Hepatocyte (in vitro differentiated cells): ENCODE results near the gene KCNQ1. TPM values are rescaled to one million over a fixed set of nuclear protein-coding genes. Genes with fewer than 3 reads are reported as not detected.

Experiments used
- DNase-seq: peaks from one replicate; pipeline ENCODE4 v3.0.0-alpha.2; 2016; ENCODE audit warnings: low spot score
- H2AFZ ChIP-seq: fragments of 200-600 bp; sonication (generic); 2 replicates; pipeline ENCODE4 v1.6.0; 2016; ENCODE audit warnings: antibody characterized with exemption, mild to moderate bottlenecking
- H3K27ac ChIP-seq: fragments of 200-600 bp; sonication (generic); 2 replicates; pipeline ENCODE4 v1.5.1; 2016; ENCODE audit warnings: mild to moderate bottlenecking
- H3K27me3 ChIP-seq: fragments of 200-600 bp; sonication (generic); 2 replicates; pipeline ENCODE4 v1.6.1; 2016
- H3K36me3 ChIP-seq: fragments of 200-600 bp; sonication (generic); replicated peaks from 2 replicates; pipeline ENCODE4 v1.5.1; 2016; ENCODE audit warnings: low read depth; ENCODE audit not compliant: insufficient read depth
- H3K4me1 ChIP-seq: fragments of 200-600 bp; sonication (generic); 2 replicates; pipeline ENCODE4 v1.5.1; 2016; ENCODE audit warnings: mild to moderate bottlenecking, moderate library complexity; ENCODE audit not compliant: insufficient read depth
- H3K4me2 ChIP-seq: fragments of 200-600 bp; sonication (generic); 2 replicates; pipeline ENCODE4 v1.6.0; 2016
- H3K4me3 ChIP-seq: fragments of 200-600 bp; sonication (generic); 2 replicates; pipeline ENCODE4 v1.5.1; 2016; ENCODE audit warnings: mild to moderate bottlenecking
- H3K79me2 ChIP-seq: fragments of 200-600 bp; sonication (generic); 2 replicates; pipeline ENCODE4 v1.6.0; 2017; ENCODE audit warnings: mild to moderate bottlenecking
- H3K9me2 ChIP-seq: fragments of 200-600 bp; sonication (generic); replicated peaks from 2 replicates; pipeline ENCODE4 v1.6.0; 2017; ENCODE audit warnings: mild to moderate bottlenecking; ENCODE audit not compliant: insufficient read depth
- H3K9me3 ChIP-seq: fragments of 200-600 bp; sonication (generic); 2 replicates; pipeline ENCODE4 v1.5.1; 2016; ENCODE audit warnings: low read depth, mild to moderate bottlenecking
- H4K20me1 ChIP-seq: fragments of 200-600 bp; sonication (generic); 2 replicates; pipeline ENCODE4 v1.6.0; 2016; ENCODE audit warnings: mild to moderate bottlenecking; ENCODE audit not compliant: insufficient read depth, poor library complexity, severe bottlenecking
- CTCF ChIP-seq: fragments of 200-600 bp; sonication (generic); IDR thresholded peaks from 2 replicates; pipeline ENCODE4 v1.5.1; 2016; ENCODE audit warnings: antibody characterized with exemption, mild to moderate bottlenecking; ENCODE audit not compliant: poor library complexity
- EZH2 ChIP-seq: fragments of 200-600 bp; sonication (generic); IDR thresholded peaks from 2 replicates; pipeline ENCODE4 v1.6.1; 2016; ENCODE audit warnings: antibody characterized with exemption, mild to moderate bottlenecking, borderline replicate concordance
- EZH2phosphoT487 ChIP-seq: fragments of 200-600 bp; sonication (generic); IDR thresholded peaks from one replicate; pipeline ENCODE4 v1.6.1; 2018; ENCODE audit warnings: antibody characterized with exemption, mild to moderate bottlenecking, low read depth, moderate library complexity; ENCODE audit not compliant: unreplicated experiment, severe bottlenecking
- WGBS: methylation state at CpG from one replicate; pipeline ENCODE4 v1.1.6; 2016; ENCODE audit warnings: low lambda C conversion rate; ENCODE audit errors: missing lambda C conversion rate; 5-methylcytosine and 5-hydroxymethylcytosine counted together
- polyA plus RNA-seq: library from polyadenylated mRNA; unstranded; fragments of >200 nt; fragmentation: Nextera tagmentation; extraction: Ambion mirVana; gene quantifications from 2 replicates; pipeline ENCODE4 v1.2.1, GENCODE V29; 2016
- total RNA-seq: library from RNA; depleted of rRNA; stranded (reverse); fragments of >200 nt; gene quantifications from 2 replicates; pipeline ENCODE4 v1.2.3, GENCODE V29; 2014

Gene KCNQ1
- total and polyA plus RNA-seq, 2 experiments from 2014 or later: 1.8 to 6.4 TPM

- H3K9me3 ChIP-seq: no peaks in the 10 kb centered on the region
- peaks cover 34% of the 10 kb centered on the region for H3K4me1 ChIP-seq
- H3K36me3 ChIP-seq: no peaks in the 10 kb centered on the region
- no peaks in the 10 kb centered on the region for H3K9me2 ChIP-seq
- H3K4me2 ChIP-seq: no peak overlapping the region
- H4K20me1 ChIP-seq: no peaks in the 10 kb centered on the region
- no peak overlapping the region for H3K4me3 ChIP-seq
- 91% methylated on average over 24 of the region's 24 CpGs for WGBS
- TF ChIP-seq EZH2: no peak
- no peak for TF ChIP-seq CTCF
- no peak for TF ChIP-seq EZH2phosphoT487
- H2AFZ ChIP-seq: no peak overlapping the region
- no peak for DNase-seq
- no peak overlapping the region for H3K27ac ChIP-seq
- no peaks in the 10 kb centered on the region for H3K27me3 ChIP-seq
- no peaks in the 10 kb centered on the region for H3K79me2 ChIP-seq
These were observed 301.8 kb downstream of the KCNQ1 start for GRCh38 chr11:2746401-2747247.

GRCh38 chr11:2747248-2748027 is 302.6 kb downstream of the KCNQ1 start:
- no peaks in the 10 kb centered on the region for H3K9me2 ChIP-seq
- H3K79me2 ChIP-seq: no peaks in the 10 kb centered on the region
- H3K27ac ChIP-seq: no peak overlapping the region
- H3K36me3 ChIP-seq: no peaks in the 10 kb centered on the region
- no peaks in the 10 kb centered on the region for H3K9me3 ChIP-seq
- H2AFZ ChIP-seq: no peak overlapping the region
- no peak overlapping the region for H3K4me3 ChIP-seq
- H3K4me1 ChIP-seq: peaks cover 27% of the 10 kb centered on the region
- no peaks in the 10 kb centered on the region for H4K20me1 ChIP-seq
- DNase-seq: no peak
- no peak overlapping the region for H3K4me2 ChIP-seq
- WGBS: 81% methylated on average over 16 of the region's 16 CpGs
- no peaks in the 10 kb centered on the region for H3K27me3 ChIP-seq
- TF ChIP-seq CTCF (no peak), EZH2phosphoT487 (no peak), EZH2 (no peak)

GRCh38 chr11:2748061-2748813 is 303.4 kb downstream of the KCNQ1 start:
- H4K20me1 ChIP-seq: no peaks in the 10 kb centered on the region
- H3K4me1 ChIP-seq: peaks cover 26% of the 10 kb centered on the region
- no peak overlapping the region for H3K4me3 ChIP-seq
- DNase-seq: no peak
- H3K36me3 ChIP-seq: no peaks in the 10 kb centered on the region
- H3K27ac ChIP-seq: no peak overlapping the region
- TF ChIP-seq EZH2: no peak
- TF ChIP-seq CTCF: no peak
- TF ChIP-seq EZH2phosphoT487: no peak
- H3K9me2 ChIP-seq: no peaks in the 10 kb centered on the region
- no peaks in the 10 kb centered on the region for H3K79me2 ChIP-seq
- H3K27me3 ChIP-seq: no peaks in the 10 kb centered on the region
- H3K9me3 ChIP-seq: no peaks in the 10 kb centered on the region
- 89% methylated on average over 10 of the region's 11 CpGs for WGBS
- H2AFZ ChIP-seq: no peak overlapping the region
- H3K4me2 ChIP-seq: no peak overlapping the region
